ENCODE measurements around the gene RECK. TPM values are rescaled to one million over a fixed set of nuclear protein-coding genes. Genes with fewer than 3 reads are reported as not detected.

The RECK gene
- total and polyA plus RNA-seq, 7 donors: 1.4 to 8.0 (median 2.0) TPM

GRCh38 chr9:36145970-36146369 is 109.3 kb downstream of the RECK start:
- H3K4me1 ChIP-seq: peaks cover 7% of the 10 kb centered on the region
- no peaks in the 10 kb centered on the region for H3K9me3 ChIP-seq
- no peak overlapping the region for H3K4me3 ChIP-seq
- intact Hi-C loops (cut with DNase I): no loop called here
- no peaks in the 10 kb centered on the region for H3K27me3 ChIP-seq (ENCODE audit: insufficient read depth in 3 of 3, low read length in 2 of 3)
- WGBS, 3 donors: 95 to 96% (median 95%) methylated on average over 4 of the region's 4 CpGs
- TF ChIP-seq CTCF (IDR thresholded peaks at IDR 0.05): no peak
- H3K27ac ChIP-seq: no peak overlapping the region
- ATAC-seq (no peak), DNase-seq (no peak)
- H3K36me3 ChIP-seq (ENCODE audit: insufficient read depth in 1 of 2, low read depth in 1 of 2): no peaks in the 10 kb centered on the region

GRCh38 chr9:36146651-36147050 is 109.9 kb downstream of the RECK start:
- no peak for TF ChIP-seq CTCF (IDR thresholded peaks at IDR 0.05)
- DNase-seq (no peak), ATAC-seq (no peak)
- no peaks in the 10 kb centered on the region for H3K36me3 ChIP-seq (ENCODE audit: insufficient read depth in 1 of 2, low read depth in 1 of 2)
- H3K27me3 ChIP-seq (ENCODE audit: insufficient read depth in 3 of 3, low read length in 2 of 3): no peaks in the 10 kb centered on the region
- no peaks in the 10 kb centered on the region for H3K9me3 ChIP-seq
- H3K4me1 ChIP-seq: peaks cover 7% of the 10 kb centered on the region
- H3K4me3 ChIP-seq: no peak overlapping the region
- H3K27ac ChIP-seq: no peak overlapping the region
- intact Hi-C loops (cut with DNase I): no loop called here
- 87 to 89% (median 89%) methylated on average over 9 to 10 of the region's 10 CpGs for WGBS, 3 donors

GRCh38 chr9:36147441-36148175 is 110.9 kb downstream of the RECK start:
- peaks cover 7% of the 10 kb centered on the region for H3K4me1 ChIP-seq
- no peaks in the 10 kb centered on the region for H3K36me3 ChIP-seq (ENCODE audit: insufficient read depth in 1 of 2, low read depth in 1 of 2)
- intact Hi-C loops (cut with DNase I): no loop called here
- no peak for DNase-seq
- no peaks in the 10 kb centered on the region for H3K27me3 ChIP-seq (ENCODE audit: insufficient read depth in 3 of 3, low read length in 2 of 3)
- 87 to 93% (median 87%) methylated on average over 14 of the region's 14 CpGs for WGBS, 3 donors
- TF ChIP-seq CTCF (IDR thresholded peaks at IDR 0.05): no peak
- H3K27ac ChIP-seq: no peak overlapping the region
- H3K9me3 ChIP-seq: no peaks in the 10 kb centered on the region
- ATAC-seq: no peak
- H3K4me3 ChIP-seq: no peak overlapping the region

GRCh38 chr9:36148311-36149051 is 111.8 kb downstream of the RECK start:
- Histone ChIP-seq H3K4me1 (peaks cover 7% of the 10 kb centered on the region), H3K27ac (no peak overlapping the region), H3K27me3 (ENCODE audit: insufficient read depth in 3 of 3, low read length in 2 of 3) (no peaks in the 10 kb centered on the region), H3K36me3 (ENCODE audit: insufficient read depth in 1 of 2, low read depth in 1 of 2) (no peaks in the 10 kb centered on the region), H3K4me3 (no peak overlapping the region), H3K9me3 (no peaks in the 10 kb centered on the region)
- no peak for TF ChIP-seq CTCF (IDR thresholded peaks at IDR 0.05)
- DNase-seq (peak; percentile 95), ATAC-seq (peak; percentile 74 to 86 (median 80))
- intact Hi-C loops (cut with DNase I): no loop called here
- 32 to 45% (median 36%) methylated on average over 14 of the region's 14 CpGs for WGBS, 3 donors

Measured in psoas muscle (tissue), 8 donors.